ENCODE measurements around the gene SLCO3A1.

The SLCO3A1 gene

GRCh38 chr15:91862891-91863504 is 9.5 kb downstream of the SLCO3A1 start:
- no peak for DNase-seq

GRCh38 chr15:91863621-91864255 is 10.2 kb downstream of the SLCO3A1 start:
- no peak for DNase-seq

- no peak for DNase-seq
Measured at GRCh38 chr15:91864664-91865063, 11.2 kb downstream of the SLCO3A1 start.

GRCh38 chr15:91865486-91865885 is 12.0 kb downstream of the SLCO3A1 start:
- DNase-seq, result no peak

- no peak for DNase-seq
Measured at GRCh38 chr15:91865950-91866349, 12.4 kb downstream of the SLCO3A1 start.

GRCh38 chr15:91866371-91866905 is 12.9 kb downstream of the SLCO3A1 start:
- DNase-seq, result no peak

GRCh38 chr15:91866971-91867372 is 13.5 kb downstream of the SLCO3A1 start:
- DNase-seq, result no peak

- no peak for DNase-seq
Measured at GRCh38 chr15:91867581-91868026, 14.1 kb downstream of the SLCO3A1 start.

GRCh38 chr15:91870876-91871537 is 17.5 kb downstream of the SLCO3A1 start:
- DNase-seq, result no peak

GRCh38 chr15:91871837-91872236 is 18.3 kb downstream of the SLCO3A1 start:
- no peak for DNase-seq

- no peak for DNase-seq
Measured at GRCh38 chr15:91872356-91873137, 19.0 kb downstream of the SLCO3A1 start.

- no peak for DNase-seq
Measured at GRCh38 chr15:91873138-91873536, 19.6 kb downstream of the SLCO3A1 start.

- no peak for DNase-seq
Measured at GRCh38 chr15:91874171-91874570, 20.7 kb downstream of the SLCO3A1 start.

GRCh38 chr15:91874992-91875660 is 21.6 kb downstream of the SLCO3A1 start:
- no peak for DNase-seq

- no peak for DNase-seq
Measured at GRCh38 chr15:91876187-91876586, 22.7 kb downstream of the SLCO3A1 start.

- no peak for DNase-seq
Measured at GRCh38 chr15:91878319-91878870, 24.9 kb downstream of the SLCO3A1 start.

- DNase-seq, result no peak
Measured at GRCh38 chr15:91879158-91879557, 25.6 kb downstream of the SLCO3A1 start.

GRCh38 chr15:91880373-91880772 is 26.9 kb downstream of the SLCO3A1 start:
- no peak for DNase-seq

GRCh38 chr15:91881569-91882297 is 28.2 kb downstream of the SLCO3A1 start:
- no peak for DNase-seq

GRCh38 chr15:91882858-91883586 is 29.5 kb downstream of the SLCO3A1 start:
- no peak for DNase-seq

GRCh38 chr15:91884606-91885005 is 31.1 kb downstream of the SLCO3A1 start:
- DNase-seq, result no peak
